Stomach (tissue), 9 donors: ENCODE data around the gene CX3CL1. TPM values are rescaled to one million over a fixed set of nuclear protein-coding genes. Genes with fewer than 3 reads are reported as not detected.

ENCODE experiments used
- DNase-seq, 2 donors: peaks; one replicate each; pipeline versions ENCODE4 v3.0.0 to v3.0.0-alpha.2; 2013 to 2019
- H3K27ac ChIP-seq, 5 donors: fragments of 200-600 bp in 4 of 5; sonication (generic) in 4 of 5; one replicate each; pipeline ENCODE4 v1.5.1; 2013 to 2019; ENCODE audit warnings: mild to moderate bottlenecking in 1 of 5, moderate library complexity in 1 of 5
- H3K27me3 ChIP-seq, 3 donors: fragments of 200-600 bp; sonication (generic); one replicate each; pipeline ENCODE4 v1.5.1; 2017 to 2019; ENCODE audit warnings: mixed run types in 1 of 3
- H3K36me3 ChIP-seq, 4 donors: fragments of 200-600 bp; sonication (generic); 1 replicate in 3 of 4; 2 replicates in 1 of 4; pipeline ENCODE4 v1.5.1; 2016 to 2019
- H3K4me1 ChIP-seq, 4 donors: fragments of 200-600 bp; sonication (generic); one replicate each; pipeline ENCODE4 v1.5.1; 2016 to 2019
- H3K4me3 ChIP-seq, 4 donors: fragments of 200-600 bp; sonication (generic) in 3 of 4; one replicate each; pipeline ENCODE4 v1.5.1; 2016 to 2019; ENCODE audit warnings: mild to moderate bottlenecking in 1 of 4
- H3K9me3 ChIP-seq, 4 donors: fragments of 200-600 bp; sonication (generic); one replicate each; pipeline ENCODE4 v1.5.1; 2016 to 2019
- EP300 ChIP-seq: sonication (generic); formaldehyde crosslinking; IDR thresholded peaks from one replicate; pipeline ENCODE4 v1.6.1; 2017; ENCODE audit warnings: antibody characterized with exemption
- POLR2A ChIP-seq, 4 donors: fragments of 450-650 bp; IDR thresholded peaks; one replicate each; pipeline ENCODE4 v1.6.1; 2016; ENCODE audit warnings: antibody characterized with exemption in 4 of 4, control low read depth in 2 of 4, mild to moderate bottlenecking in 1 of 4, moderate library complexity in 1 of 4
- POLR2AphosphoS5 ChIP-seq, 3 donors: sonication (generic); formaldehyde crosslinking; IDR thresholded peaks; one replicate each; pipeline ENCODE4 v1.6.1; 2016; ENCODE audit warnings: antibody characterized with exemption in 3 of 3
- WGBS, 5 donors: extraction: QIAGEN DNeasy Blood & Tissue Kit in 3 of 5; methylation state at CpG; one replicate each; pipeline versions ENCODE4 v1.1.5 to v1.1.7; 2013 to 2018; 5-methylcytosine and 5-hydroxymethylcytosine counted together
- intact Hi-C: fragments of 100-400 bp; cut with DNase I; formaldehyde crosslinking; loops from one replicate; pipeline ENCODE4 v1.15.1; 2023; ENCODE audit warnings: low total_unique reads
- polyA plus RNA-seq, 3 donors: library from polyadenylated mRNA; stranded (reverse); fragments of 200-250 nt; gene quantifications; one replicate each; pipeline ENCODE4 v1.2.3, GENCODE V29; 2013
- total RNA-seq, 5 donors: library from RNA; depleted of rRNA; stranded (reverse); fragments of >200 nt; gene quantifications; one replicate each; pipeline versions ENCODE4 v1.1.0 to v1.2.3, GENCODE V29; 2014 to 2016
- TF ChIP-seq, protein P1 (sequence below), 7 experiments: fragments of 450-650 bp in 4 of 7; fragments of 200-600 bp in 3 of 7; sonication (generic) in 3 of 7; IDR thresholded peaks; one replicate each; pipeline ENCODE4 v1.5.1; 2016 to 2019; ENCODE audit warnings: antibody characterized with exemption in 7 of 7, control low read depth in 2 of 7, mild to moderate bottlenecking in 1 of 7
- donor health status: healthy with polysubstance abuse.
- donor health status: Bipolar disorder and iron deficiency.
- donor health status: healthy.

The CX3CL1 gene
- total and polyA plus RNA-seq, 8 donors, result 1.3 to 43.8 (median 6.7) TPM; not detected in 2

DNA sequence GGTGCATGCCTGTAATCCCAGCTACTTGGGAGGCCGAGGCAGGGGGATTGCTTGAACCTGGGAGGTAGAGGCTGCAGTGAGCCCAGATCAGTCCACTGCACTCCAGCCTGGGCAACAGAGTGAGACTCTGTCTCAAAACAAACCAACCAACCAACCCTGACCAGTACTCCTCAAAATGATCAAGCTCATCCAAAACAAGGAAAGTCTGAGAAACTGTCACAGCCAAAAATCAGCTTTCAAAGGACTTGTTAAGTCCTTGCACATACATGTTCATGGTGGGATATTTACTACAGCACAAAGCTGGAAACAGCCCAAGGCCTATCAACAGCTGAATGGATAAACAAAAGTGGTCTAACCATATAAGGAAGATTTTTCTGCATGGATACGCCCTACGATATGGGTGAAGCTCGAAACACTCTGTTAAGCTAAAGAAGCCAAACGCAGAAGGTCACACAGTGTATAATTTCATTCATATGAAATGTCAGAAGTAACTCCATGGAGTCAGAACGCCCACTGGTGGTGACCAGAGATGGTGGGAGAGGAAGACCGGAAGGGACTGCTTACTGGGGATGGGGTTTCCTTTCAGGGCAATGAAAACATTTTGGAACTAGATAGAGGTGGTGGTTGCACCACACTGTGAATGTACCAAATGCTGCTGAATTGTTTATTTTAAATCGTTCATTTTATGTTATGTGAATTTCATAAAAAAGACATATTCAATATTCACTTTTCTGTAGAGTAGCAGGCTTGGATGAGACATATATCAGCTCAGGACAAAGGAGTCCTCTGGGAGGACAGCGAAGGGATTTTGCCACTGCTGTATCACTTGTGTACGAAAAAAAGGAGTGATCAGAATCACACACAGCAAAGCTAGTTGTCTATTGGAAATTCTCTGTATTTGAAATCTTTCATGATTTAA, 50.0 kb downstream of the CX3CL1 start:
- WGBS, 5 donors, result 30 to 36% (median 33%) methylated on average over 10 of the region's 10 CpGs
- intact Hi-C loops, result loop anchor here (10.0 kb wide), 1 partner anchor 93 kb away; no protein-coding TSS in a partner anchor
- peaks cover 14 to 43% (median 30%) of the 10 kb centered on the region in 4 donors for H3K4me1 ChIP-seq
- DNase-seq, result peak; percentile 52 to 89
- no peaks in the 10 kb centered on the region for H3K9me3 ChIP-seq
- TF ChIP-seq, protein P1, sequence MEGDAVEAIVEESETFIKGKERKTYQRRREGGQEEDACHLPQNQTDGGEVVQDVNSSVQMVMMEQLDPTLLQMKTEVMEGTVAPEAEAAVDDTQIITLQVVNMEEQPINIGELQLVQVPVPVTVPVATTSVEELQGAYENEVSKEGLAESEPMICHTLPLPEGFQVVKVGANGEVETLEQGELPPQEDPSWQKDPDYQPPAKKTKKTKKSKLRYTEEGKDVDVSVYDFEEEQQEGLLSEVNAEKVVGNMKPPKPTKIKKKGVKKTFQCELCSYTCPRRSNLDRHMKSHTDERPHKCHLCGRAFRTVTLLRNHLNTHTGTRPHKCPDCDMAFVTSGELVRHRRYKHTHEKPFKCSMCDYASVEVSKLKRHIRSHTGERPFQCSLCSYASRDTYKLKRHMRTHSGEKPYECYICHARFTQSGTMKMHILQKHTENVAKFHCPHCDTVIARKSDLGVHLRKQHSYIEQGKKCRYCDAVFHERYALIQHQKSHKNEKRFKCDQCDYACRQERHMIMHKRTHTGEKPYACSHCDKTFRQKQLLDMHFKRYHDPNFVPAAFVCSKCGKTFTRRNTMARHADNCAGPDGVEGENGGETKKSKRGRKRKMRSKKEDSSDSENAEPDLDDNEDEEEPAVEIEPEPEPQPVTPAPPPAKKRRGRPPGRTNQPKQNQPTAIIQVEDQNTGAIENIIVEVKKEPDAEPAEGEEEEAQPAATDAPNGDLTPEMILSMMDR (IDR thresholded peaks at IDR 0.05), result peak in 5 of 7 experiments; percentile 49 to 73 (median 54)
- TF ChIP-seq EP300 (no peak), POLR2A (IDR thresholded peaks at IDR 0.05) (no peak), POLR2AphosphoS5 (IDR thresholded peaks at IDR 0.05) (peak in 1 of 3 donors; percentile 46)
- H3K27me3 ChIP-seq, result no peaks in the 10 kb centered on the region
- H3K36me3 ChIP-seq, result peaks cover 0 to 16% (median 8%) of the 10 kb centered on the region in 4 donors
- H3K4me3 ChIP-seq, result no peak overlapping the region
- H3K27ac ChIP-seq, result no peak overlapping the region

DNA sequence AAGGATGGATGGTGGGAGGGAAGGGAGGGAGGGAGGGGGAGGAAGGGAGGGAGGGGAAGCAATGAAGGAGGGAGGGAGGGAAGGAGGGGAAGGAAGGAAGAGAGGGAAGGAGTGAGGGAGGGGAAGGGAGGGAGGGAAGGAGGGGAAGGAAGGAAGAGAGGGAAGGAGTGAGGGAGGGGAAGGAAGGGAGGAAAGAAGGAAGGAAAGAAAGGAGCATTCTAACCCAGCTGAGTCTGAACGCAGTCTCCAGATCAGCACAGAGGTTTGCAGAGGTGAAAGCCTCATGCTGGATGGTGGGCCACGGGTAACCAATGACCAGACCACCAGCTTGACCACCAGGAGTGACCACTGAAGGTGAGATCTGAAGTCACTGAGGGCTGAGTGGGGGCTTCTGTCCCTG, 50.9 kb downstream of the CX3CL1 start:
- H3K4me1 ChIP-seq, result peaks cover 13 to 35% (median 25%) of the 10 kb centered on the region in 4 donors
- no peak overlapping the region for H3K27ac ChIP-seq
- H3K9me3 ChIP-seq, result no peaks in the 10 kb centered on the region
- peaks cover under 1 to 23% (median 17%) of the 10 kb centered on the region in 4 donors for H3K36me3 ChIP-seq
- no peaks in the 10 kb centered on the region for H3K27me3 ChIP-seq
- TF ChIP-seq, protein P1 (IDR thresholded peaks at IDR 0.05), result no peak
- no peak for TF ChIP-seq EP300
- TF ChIP-seq POLR2A (IDR thresholded peaks at IDR 0.05), result no peak
- no peak for TF ChIP-seq POLR2AphosphoS5 (IDR thresholded peaks at IDR 0.05)
- DNase-seq, result peak in 1 of 2 donors; percentile 9
- intact Hi-C loops, result loop anchor here (10.0 kb wide), 1 partner anchor 92 kb away; no protein-coding TSS in a partner anchor
- 73 to 87% (median 80%) methylated on average over 2 of the region's 2 CpGs for WGBS, 5 donors
- H3K4me3 ChIP-seq, result no peak overlapping the region

DNA sequence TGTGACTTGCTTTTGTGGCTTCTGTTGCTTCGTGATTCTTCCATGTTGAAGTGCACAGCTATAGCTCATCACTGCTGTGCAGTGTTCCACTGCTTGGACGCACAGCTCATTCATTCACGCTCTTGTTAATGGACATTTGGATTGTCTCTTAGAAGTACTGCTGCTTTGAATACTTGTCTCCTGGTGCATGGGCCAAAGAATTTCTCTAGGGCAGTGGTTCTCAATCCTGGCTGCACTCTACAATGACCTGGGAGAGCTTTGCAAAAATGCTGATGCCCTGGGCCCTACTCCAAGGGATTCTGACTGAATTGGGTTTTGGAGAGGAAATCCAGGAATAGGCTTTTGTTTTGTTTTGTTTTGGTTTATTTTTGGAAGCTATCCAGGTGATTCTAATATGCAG, 52.3 kb downstream of the CX3CL1 start:
- intact Hi-C loops, result loop anchor here (10.0 kb wide), 1 partner anchor 90 kb away; no protein-coding TSS in a partner anchor

DNA sequence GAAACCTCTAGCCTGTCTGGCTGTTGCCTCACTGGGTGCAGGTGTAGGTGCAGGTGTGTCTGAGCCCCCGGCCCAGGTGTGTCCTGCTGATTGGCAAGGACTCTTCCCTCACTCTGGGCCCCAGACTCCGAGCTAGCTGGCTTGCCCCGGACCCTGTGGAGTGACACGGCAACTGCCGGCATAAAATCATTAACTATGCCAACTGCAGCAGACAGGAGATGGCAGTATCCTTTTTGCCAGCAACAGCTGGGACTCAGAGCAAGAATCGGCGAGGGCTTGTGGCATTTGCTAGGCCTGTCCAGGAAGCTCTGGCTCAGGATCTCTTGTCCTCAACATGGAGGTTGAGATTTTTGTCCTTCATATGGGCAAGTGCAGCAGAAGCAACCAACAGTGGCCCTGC, 54.1 kb downstream of the CX3CL1 start:
- intact Hi-C loops, result loop anchor here (10.0 kb wide), 1 partner anchor 88 kb away; no protein-coding TSS in a partner anchor
- peak in 1 of 2 donors; percentile 16 for DNase-seq
- peaks cover 29 to 53% (median 49%) of the 10 kb centered on the region in 4 donors for H3K36me3 ChIP-seq
- no peaks in the 10 kb centered on the region for H3K27me3 ChIP-seq
- H3K4me3 ChIP-seq, result no peak overlapping the region
- TF ChIP-seq POLR2A (IDR thresholded peaks at IDR 0.05) (no peak), POLR2AphosphoS5 (IDR thresholded peaks at IDR 0.05) (no peak), EP300 (no peak)
- TF ChIP-seq, protein P1 (IDR thresholded peaks at IDR 0.05), result no peak
- peaks cover 6 to 26% (median 15%) of the 10 kb centered on the region in 4 donors for H3K4me1 ChIP-seq
- H3K9me3 ChIP-seq, result no peaks in the 10 kb centered on the region
- 84 to 97% (median 88%) methylated on average over 4 to 7 of the region's 7 CpGs for WGBS, 5 donors
- no peak overlapping the region for H3K27ac ChIP-seq

More for the DNA sequence above, 52.3 kb downstream of the CX3CL1 start:
- Histone ChIP-seq H3K4me3 (no peak overlapping the region), H3K27ac (no peak overlapping the region), H3K27me3 (no peaks in the 10 kb centered on the region), H3K36me3 (peaks cover 12 to 36% (median 31%) of the 10 kb centered on the region in 4 donors), H3K9me3 (no peaks in the 10 kb centered on the region), H3K4me1 (peaks cover 6 to 26% (median 15%) of the 10 kb centered on the region in 4 donors)
- DNase-seq, result peak in 1 of 2 donors; percentile 1
- 72 to 84% (median 78%) methylated on average over 3 of the region's 3 CpGs for WGBS, 5 donors
- no peak for TF ChIP-seq POLR2AphosphoS5 (IDR thresholded peaks at IDR 0.05)
- no peak for TF ChIP-seq POLR2A (IDR thresholded peaks at IDR 0.05)
- TF ChIP-seq, protein P1 (IDR thresholded peaks at IDR 0.05), result no peak
- no peak for TF ChIP-seq EP300
